Smooth muscle cell (in vitro differentiated cells): Measurements from ENCODE around the gene PRPF39. TPM values are rescaled to one million over a fixed set of nuclear protein-coding genes. Genes with fewer than 3 reads are reported as not detected.

Source experiments
- DNase-seq: peaks from one replicate; lab custom pipeline; 2025; ENCODE audit not compliant: unreplicated experiment; lab: John Stamatoyannopoulos, UW
- H2AFZ ChIP-seq: fragments of 200-600 bp; sonication (generic); 2 replicates; pipeline ENCODE4 v1.6.0; 2016; ENCODE audit warnings: antibody characterized with exemption, low read depth, mild to moderate bottlenecking
- H3F3A ChIP-seq: fragments of 200-600 bp; sonication (generic); 2 replicates; pipeline ENCODE4 v1.6.0; 2017; ENCODE audit warnings: antibody characterized with exemption, low read depth
- H3K27ac ChIP-seq: fragments of 200-600 bp; sonication (generic); 2 replicates; pipeline ENCODE4 v1.5.1; 2016; ENCODE audit warnings: low read depth, mild to moderate bottlenecking
- H3K27me3 ChIP-seq: fragments of 200-600 bp; sonication (generic); 2 replicates; pipeline ENCODE4 v1.6.1; 2016; ENCODE audit warnings: low read depth, mild to moderate bottlenecking
- H3K36me3 ChIP-seq: fragments of 200-600 bp; sonication (generic); 2 replicates; pipeline ENCODE4 v1.5.1; 2016; ENCODE audit warnings: low read depth
- H3K4me1 ChIP-seq: fragments of 200-600 bp; sonication (generic); 2 replicates; pipeline ENCODE4 v1.5.1; 2016; ENCODE audit warnings: low read depth
- H3K4me2 ChIP-seq: fragments of 200-600 bp; sonication (generic); 2 replicates; pipeline ENCODE4 v1.6.0; 2016; ENCODE audit warnings: mild to moderate bottlenecking
- H3K4me3 ChIP-seq: fragments of 200-600 bp; sonication (generic); 2 replicates; pipeline ENCODE4 v1.5.1; 2016; ENCODE audit warnings: mild to moderate bottlenecking
- H3K79me2 ChIP-seq: fragments of 200-600 bp; sonication (generic); 2 replicates; pipeline ENCODE4 v1.6.0; 2016; ENCODE audit warnings: low read depth, mild to moderate bottlenecking
- H3K9ac ChIP-seq: fragments of 200-600 bp; sonication (generic); 2 replicates; pipeline ENCODE4 v1.6.0; 2016; ENCODE audit warnings: low read depth
- H3K9me3 ChIP-seq: fragments of 200-600 bp; sonication (generic); replicated peaks from 2 replicates; pipeline ENCODE4 v1.5.1; 2016; ENCODE audit warnings: low read depth
- H4K20me1 ChIP-seq: fragments of 200-600 bp; sonication (generic); 2 replicates; pipeline ENCODE4 v1.6.0; 2016; ENCODE audit warnings: low read depth
- CTCF ChIP-seq: fragments of 200-600 bp; sonication (generic); IDR thresholded peaks from 2 replicates; pipeline ENCODE4 v1.5.1; 2017; ENCODE audit warnings: borderline replicate concordance, mild to moderate bottlenecking, antibody characterized with exemption; ENCODE audit not compliant: insufficient read depth, poor library complexity, severe bottlenecking
- WGBS: methylation state at CpG from one replicate; pipeline ENCODE4 v1.1.7; 2016; ENCODE audit warnings: low lambda C conversion rate; 5-methylcytosine and 5-hydroxymethylcytosine counted together
- polyA plus RNA-seq: library from polyadenylated mRNA; unstranded; fragments of >200 nt; fragmentation: Nextera tagmentation; extraction: Ambion mirVana; gene quantifications from 2 replicates; pipeline ENCODE4 v1.2.1, GENCODE V29; 2016
- total RNA-seq: library from RNA; depleted of rRNA; stranded (reverse); fragments of >200 nt; gene quantifications from 2 replicates; pipeline ENCODE4 v1.2.3, GENCODE V29; 2014

Gene PRPF39
- total and polyA plus RNA-seq, 2 experiments from 2014 or later = 12.7 to 28.0 TPM

DNA sequence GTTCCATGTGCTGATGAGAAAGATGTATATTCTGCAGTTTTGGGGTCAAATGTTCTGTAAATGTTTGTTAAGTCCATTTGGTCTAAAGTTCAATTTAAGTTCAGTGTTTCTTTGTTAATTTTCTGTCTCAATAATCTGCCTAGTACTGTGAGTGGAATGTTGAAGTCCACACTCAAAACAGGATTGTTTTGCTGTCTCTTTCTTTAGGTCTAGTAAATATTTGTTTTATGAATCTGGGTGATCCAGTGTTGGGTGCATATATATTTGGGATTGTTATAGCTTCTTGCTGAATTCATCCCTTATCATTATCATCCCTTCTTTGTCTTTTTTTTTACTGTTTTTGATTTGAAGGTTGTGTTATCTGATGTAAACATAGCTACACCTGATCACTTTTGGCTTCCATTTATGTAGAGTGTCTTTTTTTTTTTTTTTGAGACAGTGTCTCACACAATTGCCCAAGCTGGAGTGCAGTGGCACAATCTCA lies 26.0 kb upstream of the PRPF39 start:
- TF ChIP-seq CTCF = no peak
- H3K36me3 ChIP-seq = peaks cover 26% of the 10 kb centered on the region
- H3K9ac ChIP-seq = no peak overlapping the region
- H3K27me3 ChIP-seq = no peaks in the 10 kb centered on the region
- H3K9me3 ChIP-seq = peaks cover 3% of the 10 kb centered on the region
- no peaks in the 10 kb centered on the region for H3K4me1 ChIP-seq
- no peak overlapping the region for H3K27ac ChIP-seq
- H3K4me2 ChIP-seq = no peak overlapping the region
- H2AFZ ChIP-seq = no peak overlapping the region
- DNase-seq = no peak
- H3F3A ChIP-seq = no peaks in the 10 kb centered on the region
- peaks cover 21% of the 10 kb centered on the region for H3K79me2 ChIP-seq
- no peak overlapping the region for H3K4me3 ChIP-seq
- peaks cover 11% of the 10 kb centered on the region for H4K20me1 ChIP-seq

- Histone ChIP-seq H3K36me3 (peaks cover 14% of the 10 kb centered on the region), H3K4me1 (no peaks in the 10 kb centered on the region), H3K79me2 (peaks cover 21% of the 10 kb centered on the region), H3K27ac (no peak overlapping the region), H3K9ac (no peak overlapping the region), H3K4me3 (no peak overlapping the region), H4K20me1 (peaks cover 15% of the 10 kb centered on the region), H2AFZ (no peak overlapping the region), H3K9me3 (no peaks in the 10 kb centered on the region), H3K4me2 (no peak overlapping the region), H3K27me3 (no peaks in the 10 kb centered on the region), H3F3A (no peaks in the 10 kb centered on the region)
- no peak for DNase-seq
- TF ChIP-seq CTCF = no peak
Observed at GRCh38 chr14:45060551-45060950, 23.4 kb upstream of the PRPF39 start.

DNA sequence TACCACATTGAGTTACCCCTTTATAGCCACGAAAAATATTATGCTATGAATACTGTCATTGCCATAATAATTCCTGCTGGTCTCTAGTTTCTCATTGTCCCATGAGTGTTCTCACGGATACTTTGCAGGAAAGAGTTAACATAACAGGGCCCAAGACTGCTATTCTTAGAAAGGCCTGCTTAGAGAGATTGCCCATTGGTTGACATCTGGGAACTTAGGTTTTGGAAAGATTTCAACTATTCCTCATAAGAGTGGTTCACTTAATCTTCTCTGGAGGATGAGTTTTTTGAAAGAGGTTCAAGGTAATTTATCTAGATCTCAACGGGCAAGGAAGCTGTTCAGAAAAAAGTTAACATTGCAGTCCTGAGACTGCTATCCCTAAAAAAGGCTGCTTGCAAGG lies 18.4 kb upstream of the PRPF39 start:
- Histone ChIP-seq H2AFZ (no peak overlapping the region), H3K4me2 (peak overlapping the region; percentile 44), H3K4me3 (no peak overlapping the region), H3K4me1 (no peaks in the 10 kb centered on the region), H3K79me2 (peaks cover 15% of the 10 kb centered on the region), H4K20me1 (peaks cover 21% of the 10 kb centered on the region), H3K9ac (no peak overlapping the region), H3K36me3 (peaks cover 6% of the 10 kb centered on the region), H3F3A (peaks cover 5% of the 10 kb centered on the region), H3K27me3 (no peaks in the 10 kb centered on the region), H3K9me3 (no peaks in the 10 kb centered on the region), H3K27ac (no peak overlapping the region)
- 62% methylated on average over 3 of the region's 3 CpGs for WGBS
- no peak for TF ChIP-seq CTCF
- DNase-seq = no peak

DNA sequence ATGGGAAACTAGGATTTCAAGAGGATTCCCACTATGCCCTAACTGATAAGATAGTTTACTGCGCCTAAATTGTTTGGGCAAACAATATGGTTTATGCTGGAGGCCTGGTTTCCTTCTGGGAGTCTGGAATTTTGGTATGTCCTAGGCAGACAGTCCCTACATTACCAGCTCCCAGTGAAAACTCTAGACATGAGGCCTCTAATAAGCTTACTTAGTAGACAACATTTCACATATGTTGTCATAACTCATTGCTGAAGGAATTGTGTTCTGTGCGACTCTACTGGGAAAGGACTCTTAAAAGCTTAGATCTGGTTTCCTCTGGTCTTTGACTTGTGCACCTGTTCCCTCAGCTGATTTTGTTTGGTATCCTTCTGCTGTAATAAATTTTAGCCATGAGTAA lies 18.0 kb upstream of the PRPF39 start:
- H3K9me3 ChIP-seq = no peaks in the 10 kb centered on the region
- H3K79me2 ChIP-seq = peaks cover 15% of the 10 kb centered on the region
- 25% methylated on average over 2 of the region's 2 CpGs for WGBS
- no peaks in the 10 kb centered on the region for H3K4me1 ChIP-seq
- no peak overlapping the region for H3K4me3 ChIP-seq
- TF ChIP-seq CTCF = no peak
- no peak for DNase-seq
- H3F3A ChIP-seq = peaks cover 5% of the 10 kb centered on the region
- peak overlapping the region; percentile 36 for H3K4me2 ChIP-seq
- H2AFZ ChIP-seq = no peak overlapping the region
- H3K9ac ChIP-seq = no peak overlapping the region
- H3K36me3 ChIP-seq = peaks cover 7% of the 10 kb centered on the region
- H3K27ac ChIP-seq = no peak overlapping the region
- H4K20me1 ChIP-seq = peaks cover 21% of the 10 kb centered on the region
- no peaks in the 10 kb centered on the region for H3K27me3 ChIP-seq
